ENCODE results near the gene DNAL1. TPM values are rescaled to one million over a fixed set of nuclear protein-coding genes. Genes with fewer than 3 reads are reported as not detected.

Gene DNAL1
- total and polyA plus RNA-seq, 9 of the 15 experiments (the other 6 are each of a cell fraction or from before 2014, with no cell fraction given) = 1.6 to 11.7 (median 4.8) TPM

- WGBS (ENCODE audit: insufficient coverage, low coverage, missing lambda C conversion rate) = 71% methylated on average over 1 of the region's 2 CpGs
- DNase-seq (ENCODE audit: extremely low read depth in 1 of 4, low spot score in 3 of 4) (no peak), FAIRE-seq (no peak), ATAC-seq (no peak)
- H3K9me1 ChIP-seq (ENCODE audit: control insufficient read depth, insufficient read depth, low read length) = no peaks in the 10 kb centered on the region
- intact Hi-C loops (cut with micrococcal nuclease) = no loop called here
- no peak for TF ChIP-seq C11orf30 (IDR thresholded peaks at IDR 0.05; ENCODE audit: low read depth)
- no peak for TF ChIP-seq POLR2A (conservative IDR thresholded peaks at IDR 0.05)
- no peak for TF ChIP-seq FUS (optimal IDR thresholded peaks at IDR 0.05; ENCODE audit: low read depth, low read length)
- no peak for TF ChIP-seq TFAM (CRISPR knock-in tag; conservative IDR thresholded peaks at IDR 0.05)
- TF ChIP-seq ARNT (IDR thresholded peaks at IDR 0.05) = no peak
- no peak for TF ChIP-seq ZBTB43 (CRISPR knock-in tag; IDR thresholded peaks at IDR 0.05)
- TF ChIP-seq ZNF23 (CRISPR knock-in tag; IDR thresholded peaks at IDR 0.05) = no peak
- TF ChIP-seq GATAD2B (IDR thresholded peaks at IDR 0.05; ENCODE audit: borderline replicate concordance) = no peak
- TF ChIP-seq NFXL1 (CRISPR knock-in tag; IDR thresholded peaks at IDR 0.05) = no peak
- TF ChIP-seq DLX4 (CRISPR knock-in tag; IDR thresholded peaks at IDR 0.05) = no peak
- no peak for TF ChIP-seq SIX5 (IDR thresholded peaks at IDR 0.05; ENCODE audit: borderline replicate concordance in 1 of 2, insufficient read depth in 1 of 2, low read depth in 1 of 2, low read length in 2 of 2)
- TF ChIP-seq BRCA1 (IDR thresholded peaks at IDR 0.05) = no peak
- no peak for TF ChIP-seq BRCA1 (CRISPR knock-in tag; IDR thresholded peaks at IDR 0.05)
- no peak for TF ChIP-seq NCOA4 (IDR thresholded peaks at IDR 0.05; ENCODE audit: partially characterized antibody)
- no peak for TF ChIP-seq TRIM24 (IDR thresholded peaks at IDR 0.05)
- no peak for TF ChIP-seq PHF21A (IDR thresholded peaks at IDR 0.05; ENCODE audit: borderline replicate concordance, low read depth)
- no peak for TF ChIP-seq FOXJ3 (CRISPR knock-in tag; IDR thresholded peaks at IDR 0.05)
- TF ChIP-seq NR3C1 (CRISPR knock-in tag; IDR thresholded peaks at IDR 0.05) = no peak
- no peak for TF ChIP-seq PATZ1 (CRISPR knock-in tag; IDR thresholded peaks at IDR 0.05; ENCODE audit: borderline replicate concordance)
- TF ChIP-seq KAT7 (CRISPR knock-in tag; IDR thresholded peaks at IDR 0.05; ENCODE audit: borderline replicate concordance) = no peak
- TF ChIP-seq POLR3A (IDR thresholded peaks at IDR 0.05; ENCODE audit: borderline replicate concordance, extremely low read depth, insufficient read depth, insufficient read length) = no peak
- H2AFZ ChIP-seq (ENCODE audit: low read depth, low read length) = no peak overlapping the region
- H3K9me3 ChIP-seq (replicated peaks; ENCODE audit: control insufficient read depth, insufficient read depth, low read depth, low read length) = no peaks in the 10 kb centered on the region
- H3K27ac ChIP-seq (ENCODE audit: extremely low read depth, low read depth, low read length) = no peak overlapping the region
- H3K27me3 ChIP-seq (ENCODE audit: control insufficient read depth in 2 of 2, insufficient read depth in 2 of 2, low read length in 2 of 2) = no peaks in the 10 kb centered on the region
- no peaks in the 10 kb centered on the region for H4K20me1 ChIP-seq (replicated peaks; ENCODE audit: control insufficient read depth, insufficient read depth, low read length)
- H3K79me2 ChIP-seq (ENCODE audit: control insufficient read depth, insufficient read depth, low read length) = no peaks in the 10 kb centered on the region
- in situ Hi-C loops (cut with MboI) = no loop called here
- H3K9ac ChIP-seq (ENCODE audit: insufficient read depth in 1 of 2, low read depth in 2 of 2, low read length in 2 of 2) = no peak overlapping the region
- H3K4me1 ChIP-seq (replicated peaks in 1 of 2; ENCODE audit: control insufficient read depth in 2 of 2, insufficient read depth in 2 of 2, low read length in 2 of 2) = peaks cover 0 to 6% of the 10 kb centered on the region in 2 experiments; a peak in 3 of 5 replicates
- ChIA-PET CTCF (ENCODE audit: low intra/inter-chr PET ratio) (no interaction called here), POLR2A (interaction anchor here (0.6 to 1.1 kb wide), 2 partner anchors 18 to 256 kb away, joined by 3 to 4 read pairs; no protein-coding TSS in a partner anchor)
- no TSS peak for BruUV-seq (replicated peaks)
- H3K4me2 ChIP-seq (ENCODE audit: insufficient read depth, low read length) = no peak overlapping the region
- H3K4me3 ChIP-seq = no peak overlapping the region
- no peaks in the 10 kb centered on the region for H3K36me3 ChIP-seq (ENCODE audit: control insufficient read depth, insufficient read depth, low read length)
Observed at GRCh38 chr14:73694083-73694482, 49.3 kb downstream of the DNAL1 start.

Measured in K562 (cell line).